Omental fat pad (tissue), 4 donors: ENCODE results near the gene FOXL2NB. TPM values are rescaled to one million over a fixed set of nuclear protein-coding genes. Genes with fewer than 3 reads are reported as not detected.

ENCODE experiments used
- ATAC-seq: fragments of 150-250 bp; one replicate; pipeline ENCODE4 v1.9.1; 2016; ENCODE audit warnings: mild to moderate bottlenecking, moderate library complexity; ENCODE audit not compliant: low FRiP score
- DNase-seq: peaks from one replicate; pipeline ENCODE4 v3.0.0-alpha.2; 2019; ENCODE audit warnings: low spot score
- CTCF ChIP-seq, 3 donors: fragments of 450-650 bp; IDR thresholded peaks; one replicate each; pipeline ENCODE4 v1.5.1; 2016 to 2017; ENCODE audit warnings: antibody characterized with exemption in 3 of 3, mild to moderate bottlenecking in 3 of 3, moderate library complexity in 2 of 3
- total RNA-seq, 4 donors: library from RNA; depleted of rRNA; stranded (reverse); fragments of >200 nt; gene quantifications; one replicate each; pipeline ENCODE4 v1.1.0, GENCODE V29; 2016

The FOXL2NB gene
- total RNA-seq, 4 donors from 2014 or later = not detected

DNA sequence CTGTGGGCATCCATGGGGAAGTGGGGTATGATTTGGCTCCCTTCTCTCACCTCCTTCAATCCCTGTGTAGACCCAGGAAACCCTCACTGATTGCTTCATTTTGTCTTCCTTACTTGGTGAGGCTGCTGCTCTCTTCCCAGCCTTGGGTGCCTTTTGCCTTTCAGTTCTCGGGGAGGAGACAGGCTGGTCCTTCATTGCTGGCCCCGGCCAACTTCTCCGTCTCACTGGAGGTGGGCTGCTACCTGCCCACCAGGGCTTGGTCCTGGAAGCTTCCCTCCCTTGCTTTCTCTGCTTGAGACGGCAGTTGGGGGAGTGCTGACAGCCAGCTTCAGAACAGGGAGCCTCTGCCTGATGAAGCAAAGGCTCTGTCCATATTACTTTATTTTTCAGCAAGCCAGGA is 4.7 kb upstream of the FOXL2NB start:
- ATAC-seq (no peak), DNase-seq (no peak)
- no peak for TF ChIP-seq CTCF (IDR thresholded peaks at IDR 0.05)

- no peak for TF ChIP-seq CTCF (IDR thresholded peaks at IDR 0.05)
- ATAC-seq = no peak
- no peak for DNase-seq
Observed at GRCh38 chr3:138942861-138943623, 4.0 kb upstream of the FOXL2NB start.

DNA sequence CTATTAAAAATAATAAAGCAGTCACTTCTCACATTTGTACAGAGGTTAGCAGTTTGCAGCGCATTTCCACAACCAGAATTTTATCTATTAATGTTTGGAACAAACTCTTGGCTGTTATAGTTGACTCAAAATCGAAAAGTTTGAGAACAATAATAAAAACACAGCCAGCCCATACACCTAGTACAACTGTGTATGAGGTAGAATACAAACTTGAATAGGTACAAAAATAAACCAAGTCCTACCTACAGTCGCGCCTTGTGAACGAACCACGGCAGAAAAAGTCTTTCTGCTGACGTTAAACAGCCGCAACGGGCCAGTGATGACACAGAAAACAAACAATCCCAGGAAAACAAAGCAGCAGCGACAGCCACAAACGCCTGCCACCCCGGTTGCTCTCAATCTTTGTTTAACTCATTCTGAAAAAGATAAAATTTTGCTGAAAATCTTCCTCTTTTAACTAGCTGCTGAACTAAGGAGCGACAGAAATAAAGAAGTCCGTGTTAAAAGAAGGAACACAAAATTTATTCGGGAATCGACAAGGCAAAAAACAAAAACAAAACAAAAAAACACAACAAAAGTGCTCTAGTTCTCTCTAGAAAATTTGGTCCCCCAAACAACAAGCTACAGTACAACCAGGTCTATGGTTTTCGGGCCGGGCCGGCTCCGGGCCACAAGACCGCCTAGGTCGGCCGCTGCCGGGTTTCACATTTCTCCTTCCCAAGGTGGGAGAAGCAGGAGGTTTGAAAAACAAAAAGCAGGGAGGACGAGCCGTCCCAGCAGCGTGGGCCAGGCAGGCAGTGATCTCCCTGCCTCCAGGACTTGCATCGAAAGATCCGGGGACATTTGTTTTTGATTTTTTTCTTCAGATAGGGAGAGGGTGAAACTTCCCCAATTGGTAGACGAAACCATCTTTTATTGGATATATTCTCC is 3.0 kb upstream of the FOXL2NB start:
- no peak for TF ChIP-seq CTCF (IDR thresholded peaks at IDR 0.05)
- ATAC-seq (no peak), DNase-seq (no peak)

- no peak for ATAC-seq
- DNase-seq = no peak
- no peak for TF ChIP-seq CTCF (IDR thresholded peaks at IDR 0.05)
Observed at GRCh38 chr3:138944654-138944928, 2.4 kb upstream of the FOXL2NB start.

- DNase-seq (no peak), ATAC-seq (no peak)
- TF ChIP-seq CTCF (IDR thresholded peaks at IDR 0.05) = no peak
Observed at GRCh38 chr3:138944929-138945708, 1.9 kb upstream of the FOXL2NB start.

- no peak for TF ChIP-seq CTCF (IDR thresholded peaks at IDR 0.05)
- no peak for DNase-seq
- ATAC-seq = no peak
Observed at GRCh38 chr3:138945709-138946662, 1.0 kb upstream of the FOXL2NB start.
